ENCODE measurements around the gene ITPKC.
A peak's percentile ranks its signal among the peaks of the same experiment; 100 is the strongest.
"Not testable (repeated sequence)": the region's sequence is repeated elsewhere in the genome, so short reads cannot be mapped to it uniquely, and the experiment has no call there.

ITPKC gene

GRCh38 chr19:40771101-40771862 lies 54.4 kb downstream of the ITPKC start:
- DNase-seq: peak; percentile 15

GRCh38 chr19:40774916-40775631 lies 58.2 kb downstream of the ITPKC start, which contains the start of gene MIA:
Gene MIA, plus strand, starts transcription at chr19:40775521. Its CDS starts 22 bp downstream, at chr19:40775543.
- DNase-seq: no peak

GRCh38 chr19:40775632-40776022 lies 58.7 kb downstream of the ITPKC start:
- no peak for DNase-seq

- no peak for DNase-seq
These were observed 59.5 kb downstream of the ITPKC start for GRCh38 chr19:40776364-40776763.

- peak; percentile 91 for DNase-seq
These were observed 60.2 kb downstream of the ITPKC start for GRCh38 chr19:40776932-40777644.

- no peak for DNase-seq
These were observed 60.7 kb downstream of the ITPKC start for GRCh38 chr19:40777645-40777936.

- DNase-seq: peak; percentile 100
These were observed 61.2 kb downstream of the ITPKC start, which contains the start of gene RAB4B for GRCh38 chr19:40777937-40778705. Gene RAB4B, plus strand, starts transcription at chr19:40778247. Its CDS starts 129 bp downstream, at chr19:40778376.

GRCh38 chr19:40778706-40779284 lies 61.9 kb downstream of the ITPKC start:
- no peak for DNase-seq

GRCh38 chr19:40780582-40780981 lies 63.7 kb downstream of the ITPKC start:
- no peak for DNase-seq

- no peak for DNase-seq
These were observed 64.2 kb downstream of the ITPKC start for GRCh38 chr19:40781140-40781539.

GRCh38 chr19:40783711-40784110 lies 66.8 kb downstream of the ITPKC start:
- no peak for DNase-seq

- not testable (repeated sequence) for DNase-seq
These were observed 67.2 kb downstream of the ITPKC start for GRCh38 chr19:40784146-40784545.

- no peak for DNase-seq
These were observed 68.6 kb downstream of the ITPKC start for GRCh38 chr19:40785526-40785925.

- no peak for DNase-seq
These were observed 69.4 kb downstream of the ITPKC start for GRCh38 chr19:40786060-40787037.

Data from fibroblast of skin of scalp (primary cell).